ENCODE data around the gene TSHZ3. TPM values are rescaled to one million over a fixed set of nuclear protein-coding genes. Genes with fewer than 3 reads are reported as not detected.

The TSHZ3 gene
- total and polyA plus RNA-seq, 9 of the 15 experiments (the other 6 are each of a cell fraction or from before 2014, with no cell fraction given) = 0.03 to 0.13 (median 0.05) TPM; not detected in 5

DNA sequence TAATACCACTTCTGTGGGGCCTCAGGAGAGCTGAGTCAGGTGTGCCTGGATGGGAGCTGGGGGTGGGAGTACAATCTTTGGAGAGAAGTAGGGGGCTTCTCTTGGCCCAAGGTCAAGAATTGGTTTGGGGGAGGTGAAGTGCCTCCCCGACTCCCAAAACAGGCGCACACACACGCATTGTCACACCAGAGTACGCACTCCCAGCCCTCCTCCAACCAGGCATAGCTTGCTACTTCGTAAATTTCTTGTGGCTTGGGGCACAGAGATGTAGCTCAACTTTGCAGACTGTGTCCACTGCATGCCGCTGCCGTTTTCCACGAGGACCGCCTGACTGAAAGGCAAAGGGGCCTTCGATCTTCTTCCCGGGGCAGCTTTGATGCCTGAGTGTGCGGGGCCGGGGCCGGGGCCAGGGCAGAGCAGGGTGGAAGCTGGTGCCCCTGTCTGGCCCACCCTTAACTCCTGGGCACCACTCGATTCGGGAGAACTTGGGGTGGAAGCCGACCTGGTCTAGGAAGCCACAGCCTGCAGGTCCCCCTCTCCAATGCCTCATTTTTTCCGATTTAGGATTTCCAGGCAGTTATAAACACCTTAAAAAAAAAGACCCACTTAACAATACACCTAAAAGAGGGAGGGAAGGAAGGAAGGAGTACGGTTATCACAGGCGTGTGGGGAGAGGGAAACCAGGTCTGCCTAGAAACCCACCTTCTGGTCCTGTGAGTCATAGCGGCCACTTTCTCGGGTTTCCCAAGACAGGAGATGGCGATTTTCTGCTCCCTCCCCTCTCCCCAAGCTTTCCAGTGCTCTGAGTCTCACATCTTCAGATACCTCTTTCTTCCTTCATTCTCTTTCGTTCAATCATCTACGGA, 5.8 kb upstream of the TSHZ3 start:
- Histone ChIP-seq H3K4me1 (replicated peaks in 1 of 2; ENCODE audit: control insufficient read depth in 2 of 2, insufficient read depth in 2 of 2, low read length in 2 of 2) (peaks cover 0 to 20% of the 10 kb centered on the region in 2 experiments; a peak in 2 of 5 replicates), H3K27ac (ENCODE audit: extremely low read depth, low read depth, low read length) (no peak overlapping the region), H3K9ac (ENCODE audit: insufficient read depth in 1 of 2, low read depth in 2 of 2, low read length in 2 of 2) (no peak overlapping the region), H4K20me1 (replicated peaks; ENCODE audit: control insufficient read depth, insufficient read depth, low read length) (no peaks in the 10 kb centered on the region), H3K36me3 (ENCODE audit: control insufficient read depth, insufficient read depth, low read length) (no peaks in the 10 kb centered on the region), H3K79me2 (ENCODE audit: control insufficient read depth, insufficient read depth, low read length) (no peaks in the 10 kb centered on the region), H3K4me2 (ENCODE audit: insufficient read depth, low read length) (no peak overlapping the region), H3K27me3 (ENCODE audit: control insufficient read depth in 2 of 2, insufficient read depth in 2 of 2, low read length in 2 of 2) (peaks cover 24 to 60% of the 10 kb centered on the region in 2 experiments), H3K4me3 (no peak overlapping the region), H3K9me1 (ENCODE audit: control insufficient read depth, insufficient read depth, low read length) (no peaks in the 10 kb centered on the region), H3K9me3 (replicated peaks; ENCODE audit: control insufficient read depth, insufficient read depth, low read depth, low read length) (no peaks in the 10 kb centered on the region), H2AFZ (ENCODE audit: low read depth, low read length) (no peak overlapping the region)
- no TSS peak for BruUV-seq (replicated peaks)
- in situ Hi-C loops (cut with MboI) (no loop called here), intact Hi-C loops (cut with micrococcal nuclease) (no loop called here)
- whole genome bisulfite sequencing (ENCODE audit: insufficient coverage, low coverage, missing lambda C conversion rate) = 1% methylated on average over 19 of the region's 25 CpGs
- POLR2A ChIA-PET = no interaction called here
- FAIRE-seq (no peak), DNase-seq (ENCODE audit: extremely low read depth in 1 of 4, low spot score in 3 of 4) (no peak), ATAC-seq (no peak)
- CTCF ChIA-PET (ENCODE audit: low intra/inter-chr PET ratio) = no interaction called here
- TF ChIP-seq THRAP3 (IDR thresholded peaks at IDR 0.05; ENCODE audit: borderline replicate concordance) = no peak
- TF ChIP-seq RBM39 (optimal IDR thresholded peaks at IDR 0.05; ENCODE audit: low read depth, low read length) = no peak
- no peak for TF ChIP-seq ZNF23 (CRISPR knock-in tag; IDR thresholded peaks at IDR 0.05)
- no peak for TF ChIP-seq ZNF12 (CRISPR knock-in tag; IDR thresholded peaks at IDR 0.05)
- no peak for TF ChIP-seq FOS (IDR thresholded peaks at IDR 0.05; ENCODE audit: extremely low read depth, insufficient read length)
- TF ChIP-seq ZEB2 (IDR thresholded peaks at IDR 0.05) = no peak
- no peak for TF ChIP-seq ZNF639 (CRISPR knock-in tag; conservative IDR thresholded peaks at IDR 0.05 in 1 of 2, IDR thresholded peaks at IDR 0.05 in 1 of 2)
- no peak for TF ChIP-seq ZNF431 (CRISPR knock-in tag; IDR thresholded peaks at IDR 0.05)
- TF ChIP-seq ZNF512 (tag; IDR thresholded peaks at IDR 0.05) = no peak

Data from K562 (cell line).